ENCODE results near the gene SIGLEC8.

The SIGLEC8 gene

DNA sequence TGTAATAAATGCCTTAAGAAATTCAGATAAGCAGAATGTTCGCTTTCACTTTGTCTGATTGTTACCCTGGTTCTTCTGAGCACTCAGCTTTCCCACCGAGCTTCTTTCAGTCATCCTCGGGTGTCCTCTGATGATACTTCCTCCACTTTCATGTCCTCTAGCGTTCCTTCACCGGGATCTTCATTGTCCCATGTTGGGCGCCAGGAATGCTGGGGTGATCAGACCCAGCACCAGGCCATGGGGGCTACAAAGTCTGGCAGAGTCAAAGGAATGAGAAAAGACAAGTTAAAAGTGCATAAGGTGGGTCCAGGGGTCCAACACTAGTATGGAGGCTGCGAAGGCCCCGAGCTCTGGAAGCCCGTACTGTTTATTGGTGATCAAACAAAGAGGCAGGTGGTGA, 56.1 kb downstream of the SIGLEC8 start:
- DNase-seq (ENCODE audit: low spot score): no peak
